Stimulated activated CD4-positive, alpha-beta T cell treated with anti-CD3 and anti-CD28 coated beads, Interleukin-12 subunit alpha, Interleukin-12 subunit beta, amount 100 ng/mL, for 48 hours (primary cell): ENCODE results near the gene LRRFIP1.
A peak's percentile ranks its signal among the peaks of the same experiment; 100 is the strongest.
"Not testable (repeated sequence)": the region's sequence is repeated elsewhere in the genome, so short reads cannot be mapped to it uniquely, and the experiment has no call there.

Source experiments
- DNase-seq, 3 donors: peaks; one replicate each; pipeline ENCODE4 v3.0.0-alpha.2; 2020; ENCODE audit warnings: low read depth in 2 of 3, low spot score in 1 of 3

The LRRFIP1 gene, protein sequence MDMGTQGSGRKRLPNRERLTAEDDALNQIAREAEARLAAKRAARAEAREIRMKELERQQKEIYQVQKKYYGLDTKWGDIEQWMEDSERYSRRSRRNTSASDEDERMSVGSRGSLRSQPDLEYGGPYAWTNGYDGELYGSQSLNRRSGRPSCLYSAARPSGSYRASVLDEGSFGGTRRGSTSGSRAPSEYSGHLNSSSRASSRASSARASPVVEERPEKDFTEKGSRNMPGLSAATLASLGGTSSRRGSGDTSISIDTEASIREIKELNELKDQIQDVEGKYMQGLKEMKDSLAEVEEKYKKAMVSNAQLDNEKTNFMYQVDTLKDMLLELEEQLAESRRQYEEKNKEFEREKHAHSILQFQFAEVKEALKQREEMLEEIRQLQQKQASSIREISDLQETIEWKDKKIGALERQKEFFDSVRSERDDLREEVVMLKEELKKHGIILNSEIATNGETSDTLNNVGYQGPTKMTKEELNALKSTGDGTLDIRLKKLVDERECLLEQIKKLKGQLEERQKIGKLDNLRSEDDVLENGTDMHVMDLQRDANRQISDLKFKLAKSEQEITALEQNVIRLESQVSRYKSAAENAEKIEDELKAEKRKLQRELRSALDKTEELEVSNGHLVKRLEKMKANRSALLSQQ

DNA sequence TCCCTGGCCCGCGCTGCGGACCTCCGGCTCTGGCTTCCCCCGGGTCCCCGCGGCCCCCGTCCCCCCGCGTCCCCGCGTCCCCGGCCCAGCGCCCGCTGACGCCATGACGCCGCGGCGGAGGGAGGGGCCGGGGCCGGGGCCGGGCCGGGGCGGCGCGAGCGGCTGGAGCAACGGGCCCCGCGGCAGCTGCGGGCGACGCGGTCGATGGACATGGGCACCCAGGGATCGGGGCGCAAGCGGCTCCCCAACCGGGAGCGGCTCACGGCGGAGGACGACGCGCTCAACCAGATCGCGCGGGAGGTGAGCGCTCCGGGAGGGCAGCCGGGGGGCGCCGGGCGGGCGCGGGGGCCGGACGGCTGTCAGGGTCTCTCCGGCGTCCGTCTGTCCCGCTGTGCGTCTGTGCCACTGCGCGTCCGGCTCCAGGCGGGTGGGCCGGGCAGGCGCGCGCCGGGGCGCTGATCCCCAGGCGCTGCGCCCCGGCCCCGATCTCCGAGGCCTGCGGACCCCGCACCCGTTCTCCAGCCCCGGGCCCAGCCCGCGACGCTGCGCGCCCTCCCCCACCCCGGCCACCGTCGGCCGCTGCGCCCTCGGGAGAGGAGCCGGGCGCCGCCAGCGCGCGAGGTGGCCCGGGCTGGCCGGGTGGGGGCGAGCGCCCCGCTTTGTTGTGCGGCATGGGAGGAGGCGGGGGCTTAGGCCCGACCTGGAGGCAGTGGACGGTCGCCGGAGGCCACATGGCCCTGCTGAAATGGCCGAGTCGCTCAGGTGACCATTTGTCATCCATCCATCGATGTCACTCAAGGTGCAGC lies at the start of gene LRRFIP1:
LRRFIP1 (plus strand) TSS at position 147 of the 806 bp plus-strand sequence; CDS start at position 205, 58 bp downstream.
- DNase-seq: no peak

DNA sequence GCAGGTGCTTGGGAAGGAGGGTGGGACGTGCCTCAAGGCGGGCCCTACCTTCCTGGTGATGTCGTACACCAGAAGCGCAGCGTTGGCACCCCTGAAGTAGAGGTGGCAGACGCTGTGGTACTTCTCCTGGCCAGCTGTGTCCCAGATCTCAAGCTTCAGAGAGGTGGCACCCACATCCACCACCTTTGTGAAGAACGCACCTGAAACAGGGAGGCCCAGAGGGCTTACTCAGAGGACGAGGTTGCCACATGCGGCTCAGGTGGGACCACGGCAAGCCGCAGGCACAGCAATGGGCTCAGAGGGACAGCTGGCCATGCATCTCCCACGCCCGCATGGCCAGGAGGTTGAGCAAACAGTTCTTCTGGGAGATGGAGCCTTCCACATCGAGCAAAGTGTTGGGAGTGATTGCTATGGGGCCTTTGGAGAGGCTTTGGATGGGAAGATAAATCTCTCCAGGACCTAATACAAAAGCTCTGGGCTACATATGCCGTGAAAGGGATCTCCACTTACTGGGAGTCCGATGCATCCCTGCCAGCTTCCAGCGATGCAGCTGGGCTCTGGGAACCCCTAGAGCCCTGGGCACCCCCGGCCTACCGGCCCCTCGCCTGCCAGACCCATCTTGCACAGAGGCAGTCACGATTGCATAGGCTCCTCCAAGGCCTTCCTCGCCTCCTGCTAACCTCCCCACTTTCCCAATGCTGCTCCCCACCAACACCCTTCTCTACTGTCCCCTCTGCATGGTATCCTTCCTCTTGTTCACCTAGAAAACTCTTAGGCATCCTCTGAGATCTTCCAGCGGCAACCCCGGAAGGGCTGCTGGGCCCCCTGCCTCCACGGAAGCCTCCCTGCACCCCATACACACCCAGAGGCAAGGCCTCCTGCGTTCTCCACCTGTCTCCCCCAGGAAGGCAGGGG lies 49.2 kb upstream of the LRRFIP1 start:
- no peak for DNase-seq

DNA sequence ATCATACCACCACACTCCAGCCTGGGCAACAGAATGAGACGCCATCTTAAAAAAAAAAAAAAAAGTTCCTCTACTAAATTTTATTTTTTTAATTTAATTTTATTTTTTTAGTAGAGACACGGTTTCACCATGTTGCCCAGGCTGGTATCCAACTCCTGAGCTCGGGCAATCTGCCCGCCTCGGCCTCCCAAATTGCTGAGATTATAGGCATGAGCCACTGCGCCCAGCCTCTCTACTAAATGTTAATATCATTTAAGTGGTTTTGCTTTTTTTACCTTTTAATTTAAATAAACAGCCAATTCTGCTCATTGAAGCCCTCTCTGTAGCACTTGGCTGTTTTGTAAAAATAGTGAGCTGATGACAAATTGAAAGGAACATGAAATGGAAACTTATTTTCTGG lies 46.1 kb upstream of the LRRFIP1 start:
- DNase-seq: no peak

DNA sequence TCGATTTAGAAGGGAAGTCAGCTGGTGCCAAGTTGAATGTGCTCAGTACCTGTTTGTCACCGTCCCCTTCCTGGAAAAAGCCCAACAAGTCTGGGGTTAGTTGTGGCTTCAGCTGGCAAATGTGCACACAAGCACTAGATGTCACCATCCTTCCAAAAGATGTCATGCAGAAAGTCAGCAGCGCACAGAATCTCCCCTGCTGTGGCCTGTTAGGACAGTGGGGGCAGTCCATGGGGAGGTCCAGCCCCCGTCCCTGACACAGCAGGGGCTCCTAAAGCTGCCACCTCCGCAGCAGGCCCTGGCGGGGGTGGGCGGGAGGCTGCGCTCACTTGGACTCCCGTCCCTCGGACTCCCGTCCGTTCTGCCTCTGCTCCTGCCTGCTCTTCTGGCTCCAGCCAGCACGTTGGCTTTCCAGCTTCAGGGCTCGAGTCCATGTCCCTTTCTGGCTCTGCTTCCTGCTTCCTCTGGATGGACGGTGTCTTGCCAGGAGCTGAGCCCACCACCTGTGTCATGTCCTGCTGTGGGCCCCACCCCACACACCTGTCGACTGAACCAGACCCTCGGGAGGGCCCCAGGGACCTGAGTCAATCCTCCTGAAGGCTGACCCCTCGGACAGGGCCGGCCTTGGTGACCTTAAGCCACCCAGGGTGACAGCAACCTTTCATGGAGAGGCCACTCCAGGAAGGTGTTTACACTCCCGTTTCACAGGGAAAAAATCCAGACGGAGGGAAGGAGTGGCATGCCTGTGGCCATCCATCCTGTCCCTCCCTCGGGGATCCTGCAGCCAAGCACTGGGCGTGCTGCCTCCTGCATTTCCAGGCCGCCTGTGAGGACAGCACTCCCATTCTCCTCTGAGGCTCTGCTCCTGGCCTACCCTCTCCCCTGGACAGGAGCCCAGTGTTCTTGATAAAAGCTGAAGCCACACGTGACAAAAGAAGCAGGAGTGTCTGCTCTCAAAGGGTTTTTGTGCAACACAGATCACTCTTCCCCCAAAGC lies 45.3 kb upstream of the LRRFIP1 start:
- peak; percentile 12 to 60 (median 44) for DNase-seq

DNA sequence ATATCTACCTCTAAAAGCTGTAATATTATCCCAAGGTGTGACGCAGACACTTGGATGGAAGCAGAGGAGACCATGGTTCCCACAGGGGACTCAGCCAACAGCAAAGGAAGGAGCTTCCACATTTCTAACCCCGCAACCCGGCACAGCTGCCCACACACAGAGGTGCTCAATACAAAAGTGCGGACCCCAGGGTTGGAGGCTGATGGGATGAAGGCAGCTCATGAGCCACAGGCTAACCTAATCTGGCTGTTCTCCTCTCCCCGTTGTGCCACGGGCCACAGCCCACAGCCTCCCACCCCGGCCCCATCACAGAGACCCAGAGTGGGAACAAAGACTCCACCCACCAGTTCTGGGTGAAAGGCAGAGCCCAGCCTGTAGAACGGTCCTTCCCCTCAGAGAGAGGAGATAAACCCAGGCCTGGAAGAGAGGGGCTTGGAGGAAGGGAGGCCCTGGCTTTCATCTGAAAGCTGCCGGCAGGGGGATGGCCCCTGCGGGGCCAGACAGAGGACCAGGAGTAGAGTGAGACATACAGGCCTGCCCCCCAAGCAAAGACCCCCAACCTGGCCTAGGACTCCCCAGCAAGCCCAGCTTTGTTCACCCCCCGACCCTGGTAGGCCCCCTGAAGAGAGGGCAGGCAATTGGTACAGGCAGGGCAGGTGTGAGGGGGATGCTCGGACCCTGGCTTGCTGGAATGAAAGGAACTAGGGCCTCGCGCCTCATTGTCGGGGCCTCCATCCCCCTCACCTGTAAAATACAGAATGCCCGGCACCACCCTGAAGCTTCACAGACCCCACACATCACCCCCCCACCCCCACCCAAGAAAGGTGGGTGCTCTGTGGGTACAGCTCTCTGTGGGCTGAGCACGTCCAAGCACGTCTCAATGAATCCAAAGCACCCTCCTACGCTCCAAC lies 43.7 kb upstream of the LRRFIP1 start:
- DNase-seq: no peak

DNA sequence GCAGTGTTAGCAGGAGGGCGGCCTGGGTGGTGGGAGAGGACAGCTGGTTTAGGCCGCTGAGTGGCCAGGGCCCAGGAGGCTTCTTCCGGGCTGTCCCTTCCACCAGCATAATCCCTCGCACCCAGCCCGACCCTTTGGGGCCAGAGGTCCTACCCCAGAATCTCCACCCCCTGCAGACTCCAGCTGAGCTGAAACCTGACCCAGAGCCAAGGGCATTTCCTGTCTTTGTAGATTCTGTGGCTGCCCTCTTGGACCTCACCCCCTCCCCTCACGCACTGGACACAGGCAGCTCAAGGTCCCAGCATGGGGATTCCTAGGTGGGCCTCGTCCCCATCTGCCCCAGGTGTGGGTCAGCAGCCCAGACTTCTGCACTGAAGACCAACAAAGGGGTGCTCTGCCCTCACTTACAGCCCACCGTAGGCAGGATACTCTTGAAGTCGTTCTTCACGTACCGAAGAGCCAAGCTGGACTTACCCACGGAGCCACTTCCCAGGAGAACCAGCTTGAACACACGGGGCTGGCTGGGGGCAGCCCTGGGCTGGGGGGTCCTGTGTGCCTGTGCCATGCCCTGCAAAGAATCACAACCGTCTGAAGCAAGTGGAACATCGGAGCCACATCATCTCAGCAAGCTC lies 41.7 kb upstream of the LRRFIP1 start:
- no peak for DNase-seq

DNA sequence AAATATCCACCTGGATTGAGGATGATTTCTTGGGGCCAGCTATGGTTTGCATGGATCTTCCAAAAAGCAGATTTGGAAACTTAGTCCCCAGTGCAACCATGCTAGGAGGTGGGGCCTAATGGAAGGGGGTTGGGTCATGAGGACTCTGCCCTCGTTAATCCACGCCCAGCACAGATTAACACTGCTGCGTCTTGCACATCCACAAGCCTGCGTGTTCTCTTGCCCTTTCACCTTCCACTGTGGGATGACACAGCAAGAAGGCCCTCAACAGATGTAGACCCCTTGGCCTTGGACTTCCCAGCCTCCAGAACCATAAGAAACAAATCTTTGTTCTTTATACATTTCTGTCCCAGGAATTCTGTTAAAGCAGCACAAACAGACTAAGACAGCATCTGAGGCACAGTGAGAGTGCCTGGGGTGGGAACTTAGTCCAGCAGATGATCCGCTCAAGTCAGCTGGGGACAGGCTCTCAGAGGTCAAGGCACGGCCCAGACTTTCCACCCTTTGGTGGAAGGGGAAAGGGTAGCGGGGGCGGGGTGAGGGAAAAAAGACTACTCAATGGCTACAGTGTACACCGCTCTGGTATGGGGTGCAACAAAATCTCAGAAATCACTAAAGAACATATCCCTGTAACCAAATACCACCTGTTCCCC lies 39.2 kb upstream of the LRRFIP1 start:
- DNase-seq: no peak

DNA sequence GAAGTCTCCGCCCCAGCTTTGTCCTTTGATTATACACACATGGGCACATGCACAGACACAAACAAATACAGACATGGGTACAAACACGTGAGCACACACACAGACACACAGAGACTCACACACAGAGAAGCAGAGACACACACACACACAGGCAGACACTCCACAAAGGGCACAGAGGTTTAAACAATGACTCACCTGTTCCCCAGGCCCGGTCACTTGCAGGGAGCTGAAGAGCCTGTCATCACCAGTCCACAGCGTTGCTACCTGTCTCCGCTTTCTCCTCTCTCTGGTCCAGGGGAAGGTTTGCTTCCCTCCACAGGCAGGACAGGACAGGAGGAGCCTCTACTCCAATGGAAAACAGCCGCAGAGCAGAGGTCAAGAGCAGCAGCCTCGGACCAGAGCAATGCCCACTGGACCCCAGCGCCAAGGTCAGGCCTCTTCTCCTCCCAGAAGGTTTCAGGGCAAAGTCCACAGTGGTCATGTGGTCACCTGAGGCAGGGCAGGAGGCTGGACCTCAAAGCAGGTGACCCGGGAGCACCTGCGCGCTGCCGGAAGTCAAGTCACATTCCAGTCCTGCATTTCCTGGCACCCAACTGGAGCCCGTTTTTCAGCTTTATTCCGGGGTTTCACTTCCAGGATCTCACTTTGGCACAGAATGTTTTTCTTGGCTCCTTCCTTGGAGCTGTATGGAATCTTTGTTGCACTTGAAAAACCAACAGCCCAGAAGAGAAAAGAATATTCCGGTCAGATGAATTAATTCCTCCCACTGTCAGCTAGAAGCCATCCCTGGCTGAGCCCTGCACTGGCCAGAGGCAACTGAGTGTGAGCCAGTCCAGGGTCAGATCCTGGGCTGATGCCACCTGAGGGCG lies 36.9 kb upstream of the LRRFIP1 start, which contains the start of gene RAB17:
RAB17 (minus strand) TSS at position 463 of the 869 bp plus-strand sequence. CDS start 4,580 bp downstream, outside the sequence.
- DNase-seq: no peak

DNA sequence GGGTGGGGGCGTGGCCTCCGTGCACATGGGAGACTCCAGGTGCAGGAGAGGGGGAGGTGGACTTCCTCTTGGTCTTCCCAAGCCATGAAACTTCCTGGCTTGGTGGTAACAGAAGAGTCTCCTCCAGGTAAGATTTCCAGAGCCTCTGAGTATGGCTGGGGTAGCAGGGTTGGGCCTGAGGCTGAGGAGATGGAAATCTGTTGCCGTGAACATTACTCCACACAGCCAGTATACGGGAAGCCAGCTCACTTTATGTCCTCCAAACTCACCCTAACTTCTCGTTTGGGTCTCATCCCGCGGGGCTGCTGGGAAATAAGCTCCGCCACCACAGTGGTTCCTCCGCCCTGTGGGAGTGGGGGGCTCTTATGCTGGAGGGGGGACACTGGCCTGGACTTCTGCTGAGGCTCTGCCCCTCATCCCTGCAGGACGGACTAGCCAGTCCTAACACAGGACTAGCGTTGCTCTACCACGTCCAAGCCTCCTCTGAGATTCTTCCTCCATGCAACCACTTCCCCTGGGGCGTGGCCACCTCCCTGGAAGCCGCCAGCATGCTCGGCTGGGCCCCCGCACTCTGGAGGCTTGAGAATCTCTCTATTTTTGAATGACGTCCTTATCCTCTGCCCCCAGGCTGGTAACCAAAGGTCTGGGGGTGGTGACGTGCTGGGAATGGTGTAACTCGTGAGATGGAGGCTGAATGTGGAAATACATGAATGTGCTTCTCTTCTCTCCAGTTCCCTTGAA lies 36.1 kb upstream of the LRRFIP1 start:
- DNase-seq: no peak

DNA sequence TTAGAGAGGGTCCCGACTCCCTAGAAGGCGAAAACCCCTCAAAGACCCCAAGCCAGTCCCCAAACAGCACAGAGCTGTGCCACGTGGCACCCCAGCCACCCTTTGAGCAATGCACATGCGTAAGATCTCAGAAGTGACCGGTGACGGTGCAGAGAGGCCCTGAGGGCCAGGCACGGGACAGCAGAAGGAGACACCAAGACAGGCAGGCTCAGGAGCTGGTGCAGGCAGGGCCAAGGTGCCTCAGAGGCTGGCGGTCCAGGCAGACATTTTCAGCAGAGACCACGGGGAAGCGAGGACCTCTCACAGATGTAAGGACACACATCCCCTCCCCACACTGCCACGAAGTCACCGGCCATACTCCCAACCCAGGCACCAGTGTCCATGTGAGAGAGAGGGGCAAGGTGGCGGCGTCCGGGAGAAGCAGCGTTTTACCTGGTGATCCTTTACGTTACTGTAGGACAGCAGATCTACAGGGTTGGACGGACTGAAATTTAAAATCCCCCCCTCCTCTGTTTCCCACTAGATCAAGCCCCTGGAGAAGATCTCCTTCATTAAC lies 34.9 kb upstream of the LRRFIP1 start:
- no peak for DNase-seq

DNA sequence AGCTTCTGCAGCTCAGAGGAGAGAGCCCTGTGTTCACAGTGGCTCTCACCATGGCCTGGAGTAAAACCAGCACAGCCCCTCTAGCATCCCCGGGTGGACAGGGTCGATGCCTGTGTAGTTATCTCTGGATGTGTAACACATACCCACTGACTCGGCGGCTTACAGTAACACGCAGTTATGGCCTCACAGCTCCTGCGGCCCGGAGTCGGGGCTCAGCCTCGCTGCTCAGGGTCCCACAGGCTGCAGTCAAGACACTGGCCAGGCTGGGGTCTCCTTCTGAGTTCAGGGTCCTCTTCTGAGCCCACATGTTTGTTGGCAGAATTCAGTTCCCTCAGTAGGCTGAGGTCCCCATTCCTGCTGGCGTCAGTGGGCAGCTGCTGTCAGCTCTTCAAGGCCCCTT lies 34.4 kb upstream of the LRRFIP1 start:
- no peak for DNase-seq

DNA sequence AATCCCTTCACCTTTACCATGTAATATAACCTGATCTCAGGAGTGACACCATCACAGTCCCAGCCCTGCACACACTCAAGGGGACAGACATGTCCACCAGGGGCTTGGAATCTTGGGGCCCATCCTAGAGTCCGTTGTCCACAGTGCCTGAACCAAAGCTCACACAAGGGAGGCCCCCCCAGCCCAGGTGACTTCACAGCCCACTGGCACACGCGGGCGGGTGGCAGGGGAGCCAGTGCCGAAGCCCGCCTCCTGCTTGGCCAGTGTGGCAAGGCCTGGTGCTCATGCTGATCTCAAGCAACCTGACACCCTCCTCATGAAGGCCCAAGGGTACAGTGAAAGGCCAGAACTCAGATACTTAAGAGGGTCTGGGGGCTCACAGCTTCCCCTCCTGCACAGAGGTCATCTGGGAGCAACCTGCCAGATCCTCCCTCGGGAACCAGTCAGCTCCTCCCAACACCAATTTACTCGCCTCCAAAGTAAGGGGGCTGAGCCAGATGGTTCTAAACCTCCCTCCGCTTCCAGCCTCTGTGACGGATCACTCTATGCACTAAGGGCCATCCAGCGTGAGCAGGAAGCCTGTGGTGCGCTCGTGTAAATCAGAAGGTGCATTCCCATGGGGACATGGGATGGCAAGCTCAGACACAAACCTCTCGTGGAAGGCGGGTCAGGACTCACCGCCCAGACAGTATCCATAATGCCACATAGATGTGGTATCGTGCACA lies 33.6 kb upstream of the LRRFIP1 start:
- DNase-seq: no peak

DNA sequence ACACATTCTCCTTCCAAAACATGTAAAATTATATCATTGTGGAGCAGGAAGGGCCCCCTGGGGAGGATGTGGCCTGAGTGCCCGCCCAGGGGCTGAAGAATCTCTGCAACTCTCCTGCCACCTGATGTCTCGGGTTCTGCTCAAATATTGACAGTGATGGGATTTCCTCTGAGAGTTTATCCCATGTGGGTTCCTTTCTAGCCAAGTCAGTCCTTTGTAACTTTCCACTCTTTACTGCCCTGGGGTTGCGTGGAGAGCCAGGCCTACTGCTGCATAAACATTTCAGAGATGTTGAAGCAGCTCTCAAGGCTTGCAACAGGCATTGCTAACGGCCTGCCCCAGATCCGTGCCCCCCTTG lies 32.9 kb upstream of the LRRFIP1 start:
- no peak for DNase-seq

DNA sequence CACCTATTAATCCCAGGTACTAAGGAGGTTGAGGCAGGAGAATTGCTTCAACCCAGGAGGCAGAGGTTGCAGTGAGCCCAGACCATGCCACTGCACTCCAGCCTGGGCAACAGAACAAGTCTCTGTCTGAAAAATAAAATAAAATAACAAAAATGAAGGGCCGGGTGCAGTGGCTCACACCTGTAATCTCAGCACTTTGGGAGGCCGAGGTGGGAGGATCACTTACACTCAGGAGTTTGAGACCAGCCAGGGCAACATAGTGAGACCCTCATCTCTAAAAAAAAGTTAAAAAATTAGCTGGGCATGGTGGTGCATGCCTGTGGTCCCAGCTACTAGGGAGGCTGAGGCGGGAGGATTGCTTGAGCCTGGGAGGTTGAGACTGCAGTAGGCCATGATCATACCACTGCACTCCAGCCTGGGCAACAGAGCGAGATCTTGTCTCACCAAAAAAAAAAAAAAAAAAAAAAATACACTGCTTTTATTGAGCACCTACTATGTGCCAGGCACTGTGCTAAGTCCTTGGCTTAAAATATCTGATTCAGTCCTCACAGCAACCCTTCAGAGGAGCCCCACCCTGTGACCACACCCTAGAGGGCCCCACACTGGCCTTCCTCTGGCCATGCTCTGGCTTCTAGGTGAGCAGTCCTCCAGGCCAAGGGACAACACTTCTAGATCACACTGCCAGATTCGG lies 31.4 kb upstream of the LRRFIP1 start:
- DNase-seq: not testable (repeated sequence)
